Measurements from ENCODE around the gene ZNF593.

ZNF593 gene

GRCh38 chr1:26213335-26213905 is 43.7 kb downstream of the ZNF593 start:
- DNase-seq = no peak

- no peak for DNase-seq
Observed at GRCh38 chr1:26215246-26215645, 45.5 kb downstream of the ZNF593 start.

GRCh38 chr1:26218906-26219494 is 49.3 kb downstream of the ZNF593 start:
- peak; percentile 54 for DNase-seq

All from NCI-H345 (cell line).